Stimulated activated CD4-positive, alpha-beta T cell treated with anti-CD3 and anti-CD28 coated beads, Interleukin-1b, Interleukin-23, amount 100 ng/mL, for 48 hours (primary cell): ENCODE results near the gene ITM2B.
A peak's percentile ranks its signal among the peaks of the same experiment; 100 is the strongest.

ENCODE experiments used
- DNase-seq: peaks from one replicate; pipeline ENCODE4 v3.0.0-alpha.2; 2020

Gene ITM2B

GRCh38 chr13:48316826-48317510 is 84.0 kb downstream of the ITM2B start:
- no peak for DNase-seq

GRCh38 chr13:48317511-48318376 is 84.7 kb downstream of the ITM2B start:
- DNase-seq = no peak

GRCh38 chr13:48318377-48318811 is 85.4 kb downstream of the ITM2B start:
- no peak for DNase-seq

- peak; percentile 10 for DNase-seq
Observed at GRCh38 chr13:48318821-48319511, 86.0 kb downstream of the ITM2B start.
